ENCODE data around the gene DHX15. TPM values are rescaled to one million over a fixed set of nuclear protein-coding genes. Genes with fewer than 3 reads are reported as not detected.
"Not testable (repeated sequence)": the region's sequence is repeated elsewhere in the genome, so short reads cannot be mapped to it uniquely, and the experiment has no call there.

Gene DHX15
- polyA plus RNA-seq, 4 donors = 207 to 280 (median 240) TPM

GRCh38 chr4:24550441-24551175, 33.7 kb downstream of the DHX15 start:
- no peak for DNase-seq (ENCODE audit: low read depth in 4 of 4, low spot score in 2 of 4)

DNA sequence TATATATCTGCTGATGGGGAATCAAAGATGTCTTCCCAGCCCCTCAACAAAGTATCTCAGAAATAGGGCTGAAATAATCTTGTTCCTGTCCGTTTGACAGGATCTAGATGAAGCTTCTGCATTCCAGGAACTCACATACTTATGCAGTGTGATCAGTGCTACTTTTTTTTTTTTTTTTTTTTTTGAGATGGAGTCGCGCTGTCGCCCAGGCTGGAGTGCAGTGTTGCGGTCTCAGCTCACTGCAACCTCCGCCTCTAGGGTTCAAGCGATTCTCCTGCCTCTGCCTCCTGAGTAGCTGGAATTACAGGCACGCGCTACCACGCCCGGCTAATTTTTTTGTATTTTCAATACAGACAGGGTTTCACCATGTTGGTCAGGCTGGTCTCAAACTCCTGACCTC, 36.4 kb downstream of the DHX15 start:
- no peak for DNase-seq (ENCODE audit: low read depth in 4 of 4, low spot score in 2 of 4)

GRCh38 chr4:24544208-24544988, 40.0 kb downstream of the DHX15 start:
- DNase-seq (ENCODE audit: low read depth in 4 of 4, low spot score in 2 of 4) = no peak

GRCh38 chr4:24537025-24537424, 47.3 kb downstream of the DHX15 start:
- DNase-seq (ENCODE audit: low read depth in 4 of 4, low spot score in 2 of 4) = no peak

GRCh38 chr4:24535399-24535798, 49.0 kb downstream of the DHX15 start:
- no peak for DNase-seq (ENCODE audit: low read depth in 4 of 4, low spot score in 2 of 4)

GRCh38 chr4:24533364-24533763, 51.0 kb downstream of the DHX15 start:
- DNase-seq (ENCODE audit: low read depth in 4 of 4, low spot score in 2 of 4) = no peak

- DNase-seq (ENCODE audit: low read depth in 4 of 4, low spot score in 2 of 4) = no peak
Observed at GRCh38 chr4:24529555-24529954, 54.8 kb downstream of the DHX15 start.

DNA sequence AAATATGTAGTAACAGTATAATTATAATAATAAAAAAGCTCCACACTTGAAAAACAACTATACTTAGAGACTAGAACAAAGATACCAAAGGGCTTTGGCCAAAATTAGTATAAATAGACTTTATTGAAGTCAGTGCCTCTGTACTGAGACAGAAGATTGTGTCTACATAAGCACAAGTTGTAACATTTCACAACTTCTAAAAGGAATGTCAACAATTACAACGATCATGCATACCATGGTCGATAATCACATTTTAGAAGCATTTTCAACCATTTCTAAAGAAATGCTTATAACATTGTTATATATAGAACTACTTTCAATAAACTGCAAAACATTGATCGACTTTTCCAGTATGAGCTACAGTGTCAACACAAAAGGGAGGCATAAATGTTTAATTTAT, 57.0 kb downstream of the DHX15 start:
- DNase-seq (ENCODE audit: low read depth in 4 of 4, low spot score in 2 of 4) = no peak

- DNase-seq (ENCODE audit: low read depth in 4 of 4, low spot score in 2 of 4) = no peak
Observed at GRCh38 chr4:24521544-24521943, 62.8 kb downstream of the DHX15 start.

GRCh38 chr4:24519649-24520048, 64.7 kb downstream of the DHX15 start:
- no peak for DNase-seq (ENCODE audit: low read depth in 4 of 4, low spot score in 2 of 4)

GRCh38 chr4:24517676-24518075, 66.7 kb downstream of the DHX15 start:
- DNase-seq (ENCODE audit: low read depth in 4 of 4, low spot score in 2 of 4) = no peak

DNA sequence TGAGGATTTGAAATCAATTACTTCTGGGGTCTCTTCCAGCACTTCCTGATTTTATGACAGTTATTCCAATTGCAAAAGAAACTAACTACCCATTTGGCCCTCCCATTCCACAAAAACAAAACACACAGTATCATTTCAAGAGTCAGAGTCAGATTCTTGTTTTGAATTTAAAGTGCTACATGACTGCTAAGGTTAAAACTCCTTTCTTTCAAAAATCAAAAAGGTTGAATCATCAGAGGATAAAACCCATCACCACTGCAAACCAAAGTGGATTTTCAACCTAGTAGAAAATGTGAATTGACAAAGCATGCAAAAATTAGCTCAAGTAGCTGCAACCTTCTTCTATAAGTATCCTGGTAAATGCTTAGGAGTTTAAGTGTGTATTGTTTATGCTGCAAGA, 67.4 kb downstream of the DHX15 start:
- DNase-seq (ENCODE audit: low read depth in 4 of 4, low spot score in 2 of 4) = no peak

DNA sequence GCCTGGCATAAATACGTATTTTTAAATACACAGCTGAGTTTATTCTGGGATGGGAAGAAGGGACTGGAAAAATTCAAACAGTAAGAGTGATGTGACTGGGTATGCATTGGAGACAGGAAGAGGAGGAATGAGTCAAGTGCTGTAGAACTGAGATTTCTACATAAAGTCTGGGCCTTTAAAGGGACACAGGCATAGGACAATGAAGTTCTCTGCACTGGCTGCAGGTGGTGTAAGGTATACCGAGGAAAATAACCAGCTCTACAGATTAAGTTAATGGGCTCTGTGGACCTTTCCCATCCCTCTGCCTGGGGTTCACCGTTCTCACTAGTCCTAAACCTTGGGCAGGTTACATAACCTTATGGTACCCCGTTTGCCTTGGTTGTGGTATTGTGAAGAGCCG, 68.7 kb downstream of the DHX15 start:
- DNase-seq (ENCODE audit: low read depth in 4 of 4, low spot score in 2 of 4) = no peak

DNA sequence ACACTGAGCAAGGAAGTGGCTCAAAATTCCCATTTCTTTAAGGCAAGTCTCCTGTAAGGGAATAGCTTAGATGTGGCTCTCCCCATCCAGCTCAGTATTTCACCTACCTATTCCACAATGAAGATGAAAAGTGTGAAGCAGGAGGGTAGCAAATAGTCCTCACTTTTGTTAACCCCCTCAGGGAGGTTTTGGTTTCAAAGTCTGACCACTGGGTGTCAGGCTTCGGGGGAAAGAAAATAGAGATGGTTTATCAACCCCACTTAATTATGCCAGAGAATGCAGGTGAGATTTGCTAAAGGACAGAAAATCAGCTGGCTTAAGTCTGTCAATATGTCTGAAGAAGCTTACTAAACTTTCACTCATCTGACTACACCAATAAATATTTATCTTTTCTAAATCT, 69.5 kb downstream of the DHX15 start:
- no peak for DNase-seq (ENCODE audit: low read depth in 4 of 4, low spot score in 2 of 4)

DNA sequence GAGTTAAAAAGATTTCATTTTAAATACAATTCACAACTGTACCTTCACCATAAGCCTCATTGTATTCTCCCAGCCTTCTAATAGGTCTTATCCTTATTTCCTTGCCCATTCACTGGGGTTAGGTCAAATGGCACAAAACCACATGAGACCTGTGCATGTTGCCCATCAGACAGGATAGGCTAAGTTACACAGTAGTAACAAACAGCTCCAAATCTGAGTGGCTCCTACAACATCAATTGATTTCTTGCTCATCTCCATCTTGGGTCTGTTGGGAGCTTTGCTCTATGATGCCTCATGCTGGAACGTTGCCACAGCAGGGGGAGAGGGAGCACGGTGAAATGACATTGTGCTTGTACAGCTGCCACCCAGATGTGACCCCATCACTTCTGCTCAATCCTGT, 70.6 kb downstream of the DHX15 start:
- no peak for DNase-seq (ENCODE audit: low read depth in 4 of 4, low spot score in 2 of 4)

DNA sequence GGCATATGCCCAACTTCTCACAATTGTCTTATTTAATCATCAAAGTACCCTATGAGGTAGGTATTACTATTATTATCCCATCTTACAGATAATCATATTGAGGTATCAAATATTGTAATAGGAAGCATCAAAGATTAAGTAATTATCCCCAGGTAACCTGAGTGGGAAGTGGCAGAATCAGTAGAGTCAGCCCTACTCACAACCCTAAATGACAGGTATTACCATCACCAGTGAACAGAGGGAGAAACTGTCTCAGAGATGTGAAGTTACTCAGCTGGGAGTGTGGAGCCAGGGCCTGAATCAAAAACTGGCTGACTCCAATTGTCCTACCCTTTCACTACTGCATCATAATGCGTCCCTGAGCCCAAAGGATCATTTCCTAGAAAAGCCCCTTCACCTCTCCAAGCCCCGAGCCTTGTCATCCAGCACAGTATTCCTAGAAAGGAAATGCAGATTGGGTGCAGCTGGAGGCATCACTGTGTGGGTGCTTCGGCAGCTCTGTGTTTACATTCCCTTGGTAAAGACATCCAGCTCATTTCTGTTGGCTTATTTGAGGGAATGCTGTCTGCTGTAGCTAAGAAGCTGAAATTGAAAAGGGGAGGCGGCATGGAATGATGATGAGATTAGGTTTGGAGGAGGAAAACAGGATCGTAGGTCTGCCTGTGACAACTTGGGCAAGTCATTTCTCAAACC, 72.8 kb downstream of the DHX15 start:
- no peak for DNase-seq (ENCODE audit: low read depth in 4 of 4, low spot score in 2 of 4)

DNA sequence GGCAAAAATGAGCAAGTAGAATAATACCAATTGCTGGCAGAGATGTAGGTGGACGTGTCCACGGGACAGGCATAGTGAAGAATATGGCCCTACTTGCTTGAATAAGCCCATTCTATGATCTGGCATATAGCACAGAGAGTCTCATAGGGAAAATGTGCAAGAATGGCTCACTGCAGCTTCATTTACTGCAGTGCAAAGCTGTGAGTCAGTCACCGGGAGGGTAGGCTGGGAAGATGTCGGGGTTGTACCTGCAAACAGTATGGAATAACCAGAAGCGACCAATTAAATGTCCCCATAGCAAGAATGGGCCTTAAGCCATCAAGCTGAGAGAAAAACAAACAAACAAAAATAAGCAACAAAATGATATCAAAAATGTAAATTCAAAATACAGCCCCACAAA, 74.3 kb downstream of the DHX15 start:
- DNase-seq (ENCODE audit: low read depth in 4 of 4, low spot score in 2 of 4) = no peak

GRCh38 chr4:24508541-24508940, 75.8 kb downstream of the DHX15 start:
- no peak for DNase-seq (ENCODE audit: low read depth in 4 of 4, low spot score in 2 of 4)

DNA sequence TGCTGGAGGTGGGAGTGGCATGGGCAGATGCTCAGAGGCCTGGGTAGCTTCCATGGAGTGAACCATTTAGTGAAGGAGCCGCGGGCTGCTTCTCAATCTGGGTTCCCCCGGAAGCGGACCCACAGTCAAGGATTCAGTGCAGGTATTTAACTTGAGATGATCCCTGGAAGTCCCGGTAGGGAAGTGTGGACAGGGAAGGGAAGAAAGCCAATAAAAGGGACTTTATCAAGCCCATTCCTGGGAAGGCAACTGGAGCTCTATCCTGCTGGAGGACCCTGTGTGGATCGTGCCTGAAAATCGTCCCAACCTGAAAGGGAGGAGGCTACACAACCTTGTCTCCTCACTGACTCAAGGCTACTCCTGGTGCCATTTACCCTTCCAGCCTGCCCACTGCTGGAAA, 76.9 kb downstream of the DHX15 start:
- no peak for DNase-seq (ENCODE audit: low read depth in 4 of 4, low spot score in 2 of 4)

- DNase-seq (ENCODE audit: low read depth in 4 of 4, low spot score in 2 of 4) = not testable (repeated sequence)
Observed at GRCh38 chr4:24503090-24503489, 81.3 kb downstream of the DHX15 start.

DNA sequence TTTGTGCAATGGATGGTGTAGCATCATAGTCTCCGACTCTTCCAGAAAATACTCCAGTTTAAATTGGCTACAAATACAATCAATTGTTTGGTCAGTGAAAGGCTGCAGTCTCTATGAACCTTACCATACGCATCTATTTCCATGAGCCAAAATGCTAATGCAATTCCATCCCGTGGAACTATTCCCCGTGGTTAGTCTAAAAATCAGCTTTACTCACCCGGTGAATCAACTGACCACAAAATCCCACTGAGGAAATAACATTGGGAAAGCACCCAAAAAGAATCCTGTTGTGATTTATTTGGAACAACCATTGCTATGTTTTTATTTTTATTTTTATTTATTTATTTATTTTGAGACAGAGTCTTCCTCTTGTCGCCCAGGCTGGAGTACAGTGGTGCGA, 87.1 kb downstream of the DHX15 start:
- DNase-seq (ENCODE audit: low read depth in 4 of 4, low spot score in 2 of 4) = no peak

- DNase-seq (ENCODE audit: low read depth in 4 of 4, low spot score in 2 of 4) = no peak
Observed at GRCh38 chr4:24496597-24496996, 87.8 kb downstream of the DHX15 start.

All from left renal cortex interstitium (tissue), 4 donors.